A549 (cell line): ENCODE measurements around the gene RAB17.

Experiments
- BCL3 ChIP-seq: fragments of >200 bp; sonication (Bioruptor Twin); formaldehyde crosslinking; IDR thresholded peaks from 3 replicates; pipeline ENCODE4 v1.6.1; 2016
- CHD4 ChIP-seq: fragments of 200-600 bp; sonication (generic); IDR thresholded peaks from 2 replicates; pipeline ENCODE4 v1.6.1; 2016; ENCODE audit warnings: antibody characterized with exemption, mild to moderate bottlenecking, borderline replicate concordance
- CTCF ChIP-seq: fragments of >200 bp; sonication (Bioruptor Twin); formaldehyde crosslinking; IDR thresholded peaks from 3 replicates; pipeline ENCODE4 v1.5.1; 2016
- HOXA7 ChIP-seq: fragments of 250-450 bp; sonication (Bioruptor Pico); IDR thresholded peaks from 2 replicates; pipeline ENCODE4 v1.5.0; 2020; ENCODE audit warnings: mild to moderate bottlenecking, moderate library complexity
- RARB ChIP-seq: fragments of 250-450 bp; sonication (Bioruptor Pico); IDR thresholded peaks from 2 replicates; pipeline ENCODE4 v1.8.0; 2021; ENCODE audit warnings: mild to moderate bottlenecking, moderate library complexity
- REST ChIP-seq: fragments of 200-600 bp; sonication (generic); IDR thresholded peaks from 2 replicates; pipeline ENCODE4 v1.6.1; 2016; ENCODE audit warnings: antibody characterized with exemption, mild to moderate bottlenecking, moderate library complexity
- USF2 ChIP-seq: fragments of 450-650 bp; IDR thresholded peaks from 2 replicates; pipeline ENCODE4 v1.6.1; 2014; ENCODE audit warnings: antibody characterized with exemption

GRCh38 chr2:237577458-237577857, 13.1 kb downstream of the RAB17 start:
- TF ChIP-seq CTCF = no peak
- TF ChIP-seq BCL3 = no peak
- no peak for TF ChIP-seq RARB
- TF ChIP-seq CHD4 = no peak
- TF ChIP-seq REST = no peak
- no peak for TF ChIP-seq USF2
- no peak for TF ChIP-seq HOXA7 (CRISPR knock-in tag)
